ENCODE measurements around the gene TOMM40L.

TOMM40L gene

GRCh38 chr1:161225534-161226319 lies at the start of gene TOMM40L:
Gene TOMM40L (plus strand): TSS chr1:161226060. CDS start chr1:161226490, 430 bp downstream.
- DNase-seq (ENCODE audit: low spot score), result peak; percentile 87

- no peak for DNase-seq (ENCODE audit: low spot score)
Observed at GRCh38 chr1:161176468-161177111, 49.3 kb upstream of the TOMM40L start.

- DNase-seq (ENCODE audit: low spot score), result peak; percentile 96
Observed at GRCh38 chr1:161177112-161177935, 48.5 kb upstream of the TOMM40L start, which contains the start of gene B4GALT3. Gene B4GALT3 (minus strand): TSS chr1:161177507. CDS start chr1:161176060, 1,447 bp downstream.

- no peak for DNase-seq (ENCODE audit: low spot score)
Observed at GRCh38 chr1:161177936-161178244, 48.0 kb upstream of the TOMM40L start.

- DNase-seq (ENCODE audit: low spot score), result no peak
Observed at GRCh38 chr1:161179698-161180097, 46.2 kb upstream of the TOMM40L start.

- no peak for DNase-seq (ENCODE audit: low spot score)
Observed at GRCh38 chr1:161180639-161181038, 45.2 kb upstream of the TOMM40L start.

DNA sequence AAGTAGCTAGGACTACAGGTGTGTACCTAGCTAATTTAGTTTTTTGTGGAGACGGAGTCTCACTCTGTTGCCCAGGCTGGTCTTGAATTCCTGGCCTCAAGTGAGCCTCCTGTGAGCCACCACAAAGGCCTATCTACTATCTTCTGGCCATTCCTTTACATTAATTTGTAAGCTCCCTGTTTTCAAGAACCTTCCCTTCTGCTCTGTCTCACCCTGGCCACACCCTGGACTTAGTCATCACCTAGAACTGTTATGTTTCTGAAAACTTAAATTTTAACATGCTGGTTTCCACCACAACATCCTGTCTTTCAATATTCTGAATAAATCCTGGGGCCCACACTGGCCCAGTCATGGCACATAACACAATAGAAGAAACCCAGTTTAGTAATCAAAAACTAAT lies 43.6 kb upstream of the TOMM40L start:
- DNase-seq (ENCODE audit: low spot score), result no peak

DNA sequence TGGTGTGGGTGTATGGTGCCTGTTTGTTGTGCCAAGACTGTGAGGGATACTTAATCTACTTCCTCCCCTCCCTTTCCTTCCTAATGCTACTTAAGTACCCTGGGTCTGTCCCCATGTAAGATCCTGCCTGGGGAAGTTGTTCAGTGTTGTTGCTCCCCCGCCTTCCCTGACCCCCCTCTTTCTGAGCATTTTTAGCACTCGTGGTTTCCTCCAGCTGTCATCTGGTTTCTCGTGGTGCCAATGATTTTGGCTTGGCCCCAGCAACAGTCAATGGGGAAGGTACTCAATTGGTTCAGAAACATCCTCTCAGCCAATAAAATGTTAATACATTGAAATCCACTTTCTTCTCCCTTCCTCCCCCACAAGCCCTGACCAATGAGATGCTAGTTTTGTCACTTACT lies 40.6 kb upstream of the TOMM40L start:
- DNase-seq (ENCODE audit: low spot score), result no peak

DNA sequence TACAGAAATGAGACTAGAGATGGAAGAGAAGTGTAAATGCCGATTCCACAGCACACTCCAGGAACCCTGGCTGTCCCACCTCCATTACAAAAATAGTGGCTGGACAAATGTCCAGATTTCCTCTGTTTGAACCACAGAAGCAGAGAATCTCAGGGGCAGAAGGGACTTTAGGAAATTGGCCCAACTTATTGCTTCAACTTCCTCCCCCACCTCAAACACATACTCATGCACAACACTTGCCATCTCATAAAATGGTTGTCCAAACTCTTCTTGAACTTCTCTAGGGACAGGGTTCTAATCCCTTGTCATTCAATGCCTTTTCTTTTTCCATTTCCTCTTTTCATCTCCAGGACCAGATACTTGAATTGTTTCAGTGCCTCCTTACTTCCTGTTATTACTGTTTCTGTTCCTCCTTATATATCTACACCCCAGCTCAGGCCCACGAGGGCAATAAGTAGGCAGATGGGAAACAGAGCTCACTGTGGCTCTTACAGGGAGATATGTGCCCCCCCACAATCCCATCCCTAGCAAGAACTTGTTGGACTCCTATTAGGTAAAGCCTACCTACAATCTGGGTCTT lies 40.0 kb upstream of the TOMM40L start:
- no peak for DNase-seq (ENCODE audit: low spot score)

DNA sequence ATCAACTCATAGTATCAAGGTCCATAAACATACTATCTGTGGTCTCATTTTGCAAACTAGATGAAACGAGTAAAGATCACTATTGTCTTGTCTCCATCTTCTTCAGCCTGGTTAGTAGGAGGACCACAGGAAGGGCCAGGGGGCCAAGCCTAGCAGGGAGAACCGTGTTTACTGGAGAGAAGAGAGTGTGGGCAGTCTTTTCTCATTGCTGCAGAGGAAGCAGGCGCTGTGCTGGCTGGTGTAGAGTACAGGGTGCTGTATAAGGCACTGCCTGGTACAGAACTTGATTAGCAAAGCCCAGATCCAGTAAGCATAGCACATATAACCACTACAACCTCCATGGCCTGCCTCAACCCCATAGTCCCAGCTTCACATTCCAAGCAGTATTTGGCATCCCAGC lies 38.5 kb upstream of the TOMM40L start:
- no peak for DNase-seq (ENCODE audit: low spot score)

DNA sequence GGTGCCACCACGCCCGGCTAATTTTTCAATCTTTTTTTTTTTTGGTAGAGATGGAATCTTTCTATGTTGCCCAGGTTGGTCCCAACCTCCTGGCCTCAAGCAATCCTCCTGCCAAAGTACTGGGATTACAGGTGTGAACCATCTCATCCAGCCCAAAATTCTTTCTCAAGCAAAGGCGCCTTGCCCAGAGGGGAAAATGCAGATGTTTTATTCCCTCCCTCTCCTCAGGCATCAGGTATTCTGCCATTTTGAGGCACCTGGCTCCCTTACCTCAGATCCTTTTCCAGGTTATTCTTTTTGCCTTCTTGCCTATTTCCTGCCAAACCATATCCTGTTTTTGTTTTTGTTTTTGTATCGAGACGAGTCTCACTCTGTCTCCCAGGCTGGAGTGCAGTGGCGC lies 37.5 kb upstream of the TOMM40L start:
- no peak for DNase-seq (ENCODE audit: low spot score)

- no peak for DNase-seq (ENCODE audit: low spot score)
Observed at GRCh38 chr1:161189036-161189435, 36.8 kb upstream of the TOMM40L start.

- DNase-seq (ENCODE audit: low spot score), result no peak
Observed at GRCh38 chr1:161190962-161191521, 34.8 kb upstream of the TOMM40L start.

DNA sequence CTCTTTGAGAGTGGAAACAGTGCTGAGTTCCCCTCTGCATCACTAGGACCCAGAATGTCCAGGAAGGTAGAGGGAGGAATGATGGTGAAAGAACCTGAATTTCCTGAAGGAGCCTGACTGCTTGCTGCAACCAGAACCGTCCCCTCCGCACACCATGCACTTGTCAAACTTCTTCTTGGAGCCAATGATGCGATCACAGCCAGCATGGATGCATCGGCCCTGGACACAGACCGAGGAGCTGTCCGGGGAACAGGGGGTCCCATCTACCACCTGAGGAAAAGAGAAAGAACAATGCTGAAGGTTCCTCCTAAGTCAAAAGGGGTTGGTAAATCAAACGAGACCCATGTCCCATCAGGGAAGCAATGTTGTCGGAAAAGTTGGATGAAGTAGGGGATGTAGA lies 33.9 kb upstream of the TOMM40L start:
- no peak for DNase-seq (ENCODE audit: low spot score)

GRCh38 chr1:161192476-161193465 lies 33.1 kb upstream of the TOMM40L start:
- no peak for DNase-seq (ENCODE audit: low spot score)

GRCh38 chr1:161193561-161194235 lies 32.2 kb upstream of the TOMM40L start:
- no peak for DNase-seq (ENCODE audit: low spot score)

- no peak for DNase-seq (ENCODE audit: low spot score)
Observed at GRCh38 chr1:161195171-161195570, 30.7 kb upstream of the TOMM40L start.

DNA sequence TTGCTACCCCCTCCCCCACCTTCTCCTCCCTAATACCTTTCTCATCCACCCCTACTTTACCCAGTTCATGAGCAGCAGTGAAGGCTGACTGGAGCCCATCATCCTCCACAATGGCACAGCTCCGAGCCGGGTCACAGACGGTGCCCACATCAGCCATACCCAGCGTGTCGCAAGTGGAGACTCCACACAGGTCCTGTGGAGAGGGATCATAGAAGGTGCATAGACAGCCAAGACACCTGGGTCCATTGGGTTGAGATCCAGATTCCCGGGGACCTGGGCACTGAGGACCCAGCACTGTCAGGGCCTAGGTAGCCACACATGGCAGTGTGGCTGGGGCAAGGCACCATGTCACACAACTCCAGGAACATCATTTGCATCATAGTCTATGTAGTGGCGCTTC lies 29.7 kb upstream of the TOMM40L start:
- no peak for DNase-seq (ENCODE audit: low spot score)

GRCh38 chr1:161196521-161197451 lies 29.1 kb upstream of the TOMM40L start:
- peak; percentile 88 for DNase-seq (ENCODE audit: low spot score)
